Stimulated activated CD4-positive, alpha-beta T cell treated with anti-CD3 and anti-CD28 coated beads, Interleukin-4, amount 100 ng/mL, for 24 hours (primary cell): ENCODE results near the gene RBM26.
"Not testable (repeated sequence)": the region's sequence is repeated elsewhere in the genome, so short reads cannot be mapped to it uniquely, and the experiment has no call there.

ENCODE experiments used
- DNase-seq: peaks from one replicate; pipeline ENCODE4 v3.0.0-alpha.2; 2020

Gene RBM26

GRCh38 chr13:79382545-79383275, 23.3 kb downstream of the RBM26 start:
- DNase-seq = no peak

GRCh38 chr13:79380997-79381396, 25.1 kb downstream of the RBM26 start:
- no peak for DNase-seq

- no peak for DNase-seq
Observed at GRCh38 chr13:79379274-79379673, 26.8 kb downstream of the RBM26 start.

GRCh38 chr13:79376843-79377242, 29.2 kb downstream of the RBM26 start:
- DNase-seq = no peak

- no peak for DNase-seq
Observed at GRCh38 chr13:79374578-79374977, 31.5 kb downstream of the RBM26 start.

GRCh38 chr13:79373916-79374315, 32.1 kb downstream of the RBM26 start:
- DNase-seq = no peak

GRCh38 chr13:79369226-79369625, 36.8 kb downstream of the RBM26 start:
- no peak for DNase-seq

- DNase-seq = no peak
Observed at GRCh38 chr13:79365981-79366380, 40.1 kb downstream of the RBM26 start.

GRCh38 chr13:79361299-79361698, 44.8 kb downstream of the RBM26 start:
- no peak for DNase-seq

GRCh38 chr13:79360095-79360494, 46.0 kb downstream of the RBM26 start:
- DNase-seq = no peak

GRCh38 chr13:79359064-79359463, 47.0 kb downstream of the RBM26 start:
- no peak for DNase-seq

GRCh38 chr13:79354285-79354684, 51.8 kb downstream of the RBM26 start:
- DNase-seq = no peak

- DNase-seq = no peak
Observed at GRCh38 chr13:79353693-79354092, 52.4 kb downstream of the RBM26 start.

- DNase-seq = no peak
Observed at GRCh38 chr13:79352107-79352506, 53.9 kb downstream of the RBM26 start.

- DNase-seq = not testable (repeated sequence)
Observed at GRCh38 chr13:79349608-79350007, 56.4 kb downstream of the RBM26 start.

GRCh38 chr13:79349011-79349410, 57.0 kb downstream of the RBM26 start:
- no peak for DNase-seq

GRCh38 chr13:79346300-79346914, 59.6 kb downstream of the RBM26 start:
- no peak for DNase-seq

GRCh38 chr13:79341202-79341601, 64.9 kb downstream of the RBM26 start:
- no peak for DNase-seq

- no peak for DNase-seq
Observed at GRCh38 chr13:79340490-79340889, 65.6 kb downstream of the RBM26 start.

- no peak for DNase-seq
Observed at GRCh38 chr13:79338343-79338742, 67.7 kb downstream of the RBM26 start.

GRCh38 chr13:79336966-79337365, 69.1 kb downstream of the RBM26 start:
- DNase-seq = no peak

GRCh38 chr13:79328510-79328909, 77.5 kb downstream of the RBM26 start:
- no peak for DNase-seq

- DNase-seq = no peak
Observed at GRCh38 chr13:79320433-79320832, 85.6 kb downstream of the RBM26 start.

GRCh38 chr13:79318664-79319063, 87.4 kb downstream of the RBM26 start:
- no peak for DNase-seq

- no peak for DNase-seq
Observed at GRCh38 chr13:79317856-79318255, 88.2 kb downstream of the RBM26 start.
